WTC11 (cell line): ENCODE measurements around the gene FAM131C. TPM values are rescaled to one million over a fixed set of nuclear protein-coding genes. Genes with fewer than 3 reads are reported as not detected.
A peak's percentile ranks its signal among the peaks of the same experiment; 100 is the strongest.

Experiments
- ATAC-seq: fragments of 200-7000 bp; cut with Tn5 transposase; 2 replicates; pipeline ENCODE4 v1.10.0; 2021; ENCODE audit warnings: mild to moderate bottlenecking, moderate library complexity
- CTCF ChIA-PET: fragments of 300-600 bp; sonication (Branson Sonifier 250); formaldehyde crosslinking; loops from one replicate; lab custom pipeline; 2021; ENCODE audit warnings: antibody characterized with exemption; lab: Charles Lee
- POLR2A ChIA-PET: fragments of 350-600 bp; sonication (Branson Sonifier 250); formaldehyde crosslinking; loops from one replicate; lab custom pipeline; 2021; ENCODE audit warnings: antibody characterized with exemption; lab: Charles Lee
- DNase-seq: peaks from one replicate; pipeline ENCODE4 v3.0.0; 2021; ENCODE audit warnings: low spot score
- H3K27ac Mint-ChIP-seq: 2 replicates; pipeline ENCODE4 v1.8.0; 2021; ENCODE audit warnings: mixed read lengths
- H3K27me3 Mint-ChIP-seq: 2 replicates; pipeline ENCODE4 v1.8.0; 2021; ENCODE audit warnings: low read depth, mild to moderate bottlenecking, moderate library complexity, mixed read lengths
- H3K36me3 Mint-ChIP-seq: 2 replicates; pipeline ENCODE4 v1.8.0; 2021; ENCODE audit warnings: mixed read lengths
- H3K4me1 Mint-ChIP-seq: 2 replicates; pipeline ENCODE4 v1.8.0; 2022; ENCODE audit warnings: mixed read lengths
- H3K4me3 Mint-ChIP-seq: 2 replicates; pipeline ENCODE4 v1.8.0; 2021; ENCODE audit warnings: mild to moderate bottlenecking, moderate library complexity, mixed read lengths
- H3K9me3 Mint-ChIP-seq: 2 replicates; pipeline ENCODE4 v1.8.0; 2021; ENCODE audit warnings: mixed read lengths
- CREB1 ChIP-seq: sonication (generic); formaldehyde crosslinking; IDR thresholded peaks from 2 replicates; pipeline ENCODE4 v1.8.0; 2023; ENCODE audit warnings: mild to moderate bottlenecking, missing genetic modification reagents
- ESRRA ChIP-seq: sonication (generic); formaldehyde crosslinking; IDR thresholded peaks from 2 replicates; pipeline ENCODE4 v1.8.1; 2022; ENCODE audit warnings: mild to moderate bottlenecking, missing genetic modification reagents, borderline replicate concordance
- IRF2 ChIP-seq: sonication (generic); formaldehyde crosslinking; IDR thresholded peaks from 2 replicates; pipeline ENCODE4 v1.8.0; 2022; ENCODE audit warnings: low read depth, missing genetic modification reagents, borderline replicate concordance
- KAT7 ChIP-seq: sonication (generic); formaldehyde crosslinking; IDR thresholded peaks from 2 replicates; pipeline ENCODE4 v1.8.1; 2023; ENCODE audit warnings: missing genetic modification reagents, mild to moderate bottlenecking, borderline replicate concordance
- NFYB ChIP-seq: sonication (generic); formaldehyde crosslinking; conservative IDR thresholded peaks from 2 replicates; pipeline ENCODE4 v1.8.0; 2022; ENCODE audit warnings: low read depth, missing genetic modification reagents
- SMAD3 ChIP-seq: sonication (generic); formaldehyde crosslinking; IDR thresholded peaks from 2 replicates; pipeline ENCODE4 v1.8.0; 2022; ENCODE audit warnings: missing genetic modification reagents, mild to moderate bottlenecking, borderline replicate concordance
- SP1 ChIP-seq: sonication (generic); formaldehyde crosslinking; conservative IDR thresholded peaks from 2 replicates; pipeline ENCODE4 v1.8.1; 2022; ENCODE audit warnings: missing genetic modification reagents
- TEAD1 ChIP-seq: sonication (generic); formaldehyde crosslinking; IDR thresholded peaks from 2 replicates; pipeline ENCODE4 v1.8.0; 2022; ENCODE audit warnings: mild to moderate bottlenecking, missing genetic modification reagents
- ZNF219 ChIP-seq: sonication (generic); formaldehyde crosslinking; IDR thresholded peaks from 2 replicates; pipeline ENCODE4 v1.8.0; 2023; ENCODE audit warnings: missing genetic modification reagents, mild to moderate bottlenecking, borderline replicate concordance
- ZNF396 ChIP-seq: fragments of 250-450 bp; sonication (Bioruptor Pico); IDR thresholded peaks from 2 replicates; pipeline ENCODE4 v1.8.0; 2021; ENCODE audit warnings: mild to moderate bottlenecking, moderate library complexity, borderline replicate concordance
- total RNA-seq: library from RNA; stranded (reverse); gene quantifications from 3 replicates; pipeline ENCODE4 v1.2.3, GENCODE V29; 2021
- TF ChIP-seq, protein P1 (sequence below): sonication (generic); formaldehyde crosslinking; IDR thresholded peaks from 2 replicates; pipeline ENCODE4 v1.8.0; 2023; ENCODE audit warnings: mild to moderate bottlenecking, missing genetic modification reagents
- TF ChIP-seq, protein P2 (sequence below): sonication (generic); formaldehyde crosslinking; IDR thresholded peaks from 2 replicates; pipeline ENCODE4 v1.8.0; 2022; ENCODE audit warnings: mild to moderate bottlenecking, missing genetic modification reagents
- TF ChIP-seq, protein P3 (sequence below): sonication (generic); formaldehyde crosslinking; IDR thresholded peaks from 2 replicates; pipeline ENCODE4 v1.8.0; 2022; ENCODE audit warnings: mild to moderate bottlenecking, missing genetic modification reagents
- TF ChIP-seq, protein P4 (sequence below): sonication (generic); formaldehyde crosslinking; IDR thresholded peaks from 2 replicates; pipeline ENCODE4 v1.8.1; 2023; ENCODE audit warnings: mild to moderate bottlenecking, missing genetic modification reagents, borderline replicate concordance
- TF ChIP-seq, protein P5 (sequence below): sonication (generic); formaldehyde crosslinking; IDR thresholded peaks from 2 replicates; pipeline ENCODE4 v1.8.1; 2022; ENCODE audit warnings: mild to moderate bottlenecking, moderate library complexity, missing genetic modification reagents

FAM131C gene
- total RNA-seq, 1 experiment from 2014 or later: 1.4 TPM

DNA sequence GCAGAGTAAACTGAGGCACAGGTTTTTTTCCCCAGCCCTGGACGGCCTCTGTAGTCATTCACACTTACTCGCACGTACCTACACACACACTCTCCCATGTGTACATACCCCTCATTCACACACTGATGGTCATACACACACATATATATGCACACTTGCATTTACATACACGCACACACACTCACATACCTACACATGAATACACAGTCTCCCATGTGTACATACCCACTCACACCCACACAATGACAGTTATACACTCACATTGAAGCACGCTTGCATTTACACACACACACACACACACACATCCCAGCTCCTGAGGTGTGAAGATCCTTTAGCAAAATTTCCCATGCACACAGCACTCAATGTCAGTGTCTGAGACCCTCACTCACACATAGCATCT is 766 bp upstream of the FAM131C start (continued):
- TF ChIP-seq SP1 (CRISPR knock-in tag): no peak
- TF ChIP-seq, protein P1, sequence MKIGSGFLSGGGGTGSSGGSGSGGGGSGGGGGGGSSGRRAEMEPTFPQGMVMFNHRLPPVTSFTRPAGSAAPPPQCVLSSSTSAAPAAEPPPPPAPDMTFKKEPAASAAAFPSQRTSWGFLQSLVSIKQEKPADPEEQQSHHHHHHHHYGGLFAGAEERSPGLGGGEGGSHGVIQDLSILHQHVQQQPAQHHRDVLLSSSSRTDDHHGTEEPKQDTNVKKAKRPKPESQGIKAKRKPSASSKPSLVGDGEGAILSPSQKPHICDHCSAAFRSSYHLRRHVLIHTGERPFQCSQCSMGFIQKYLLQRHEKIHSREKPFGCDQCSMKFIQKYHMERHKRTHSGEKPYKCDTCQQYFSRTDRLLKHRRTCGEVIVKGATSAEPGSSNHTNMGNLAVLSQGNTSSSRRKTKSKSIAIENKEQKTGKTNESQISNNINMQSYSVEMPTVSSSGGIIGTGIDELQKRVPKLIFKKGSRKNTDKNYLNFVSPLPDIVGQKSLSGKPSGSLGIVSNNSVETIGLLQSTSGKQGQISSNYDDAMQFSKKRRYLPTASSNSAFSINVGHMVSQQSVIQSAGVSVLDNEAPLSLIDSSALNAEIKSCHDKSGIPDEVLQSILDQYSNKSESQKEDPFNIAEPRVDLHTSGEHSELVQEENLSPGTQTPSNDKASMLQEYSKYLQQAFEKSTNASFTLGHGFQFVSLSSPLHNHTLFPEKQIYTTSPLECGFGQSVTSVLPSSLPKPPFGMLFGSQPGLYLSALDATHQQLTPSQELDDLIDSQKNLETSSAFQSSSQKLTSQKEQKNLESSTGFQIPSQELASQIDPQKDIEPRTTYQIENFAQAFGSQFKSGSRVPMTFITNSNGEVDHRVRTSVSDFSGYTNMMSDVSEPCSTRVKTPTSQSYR: no peak
- no peak for TF ChIP-seq CREB1 (CRISPR knock-in tag)
- TF ChIP-seq ZNF396 (CRISPR knock-in tag): no peak
- TF ChIP-seq ESRRA (CRISPR knock-in tag): no peak

DNA sequence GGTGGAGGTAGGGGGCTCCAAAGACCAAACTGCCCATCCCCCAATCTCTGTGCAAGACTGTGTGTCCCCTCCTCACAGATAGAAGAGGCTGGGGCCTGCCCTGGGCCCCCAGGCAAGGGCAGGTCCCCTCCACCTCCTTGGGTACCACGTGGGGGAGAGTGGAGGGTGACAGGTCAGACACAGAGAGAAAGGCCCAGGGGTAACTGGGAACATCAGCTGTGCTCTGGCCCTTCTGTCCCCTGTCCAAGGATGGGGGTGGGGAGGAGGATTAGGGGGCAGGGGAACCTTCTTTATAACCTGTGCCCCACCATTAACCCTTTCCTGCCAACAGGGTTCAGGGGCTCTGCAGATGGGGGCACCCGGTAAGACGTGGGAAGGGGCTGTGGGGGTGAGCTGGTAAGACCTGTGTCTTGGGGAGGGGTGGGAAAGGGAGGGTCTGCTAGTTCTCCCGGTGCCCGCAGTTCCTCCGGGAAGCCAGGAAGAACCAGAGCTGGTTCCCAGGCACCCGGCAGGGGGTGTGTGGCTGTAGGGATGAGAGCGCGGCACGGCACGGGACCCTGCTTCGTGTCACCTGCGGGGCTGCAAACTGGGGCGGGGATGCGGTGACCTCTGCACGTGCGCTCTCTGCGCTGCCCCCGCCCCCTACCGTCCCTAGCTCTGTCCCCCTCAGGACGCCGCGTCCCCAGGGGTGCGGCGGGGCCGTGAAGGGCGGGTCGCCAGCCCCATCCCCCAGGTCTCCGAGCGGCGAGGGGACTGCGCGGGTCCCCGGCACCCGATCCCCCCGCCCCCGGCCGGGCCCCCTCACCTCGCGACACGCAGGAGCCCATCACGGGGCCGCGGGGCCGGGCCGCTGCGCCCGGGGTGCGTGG is 601 bp downstream of the FAM131C start:
- no peak overlapping the region for H3K27ac Mint-ChIP-seq
- ChIA-PET POLR2A (interaction anchor here (1.6 kb wide), 1 partner anchor 114 kb away, joined by 5 read pairs; no protein-coding TSS in a partner anchor), CTCF (interaction anchor here (0.7 to 3.4 kb wide), 40 partner anchors 9 to 367 kb away, joined by 3 to 43 read pairs (median 4); partner anchors contain the start of genes CLCNKB, EPHA2, NECAP2 and SRARP)
- peak; percentile 32 for ATAC-seq
- H3K4me3 Mint-ChIP-seq: peak overlapping the region; percentile 52
- TF ChIP-seq IRF2 (CRISPR knock-in tag): no peak
- TF ChIP-seq, protein P1: 0 out of 2 replicates have a peak, but pooled peaks have one; percentile 30
- TF ChIP-seq, protein P2, sequence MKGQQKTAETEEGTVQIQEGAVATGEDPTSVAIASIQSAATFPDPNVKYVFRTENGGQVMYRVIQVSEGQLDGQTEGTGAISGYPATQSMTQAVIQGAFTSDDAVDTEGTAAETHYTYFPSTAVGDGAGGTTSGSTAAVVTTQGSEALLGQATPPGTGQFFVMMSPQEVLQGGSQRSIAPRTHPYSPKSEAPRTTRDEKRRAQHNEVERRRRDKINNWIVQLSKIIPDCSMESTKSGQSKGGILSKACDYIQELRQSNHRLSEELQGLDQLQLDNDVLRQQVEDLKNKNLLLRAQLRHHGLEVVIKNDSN (CRISPR knock-in tag): 0 out of 2 replicates have a peak, but pooled peaks have one; percentile 39
- 0 out of 2 replicates have a peak, but pooled peaks have one; percentile 29 for TF ChIP-seq TEAD1 (CRISPR knock-in tag)
- TF ChIP-seq NFYB (CRISPR knock-in tag): no peak
- TF ChIP-seq SMAD3: no peak
- TF ChIP-seq, protein P3, sequence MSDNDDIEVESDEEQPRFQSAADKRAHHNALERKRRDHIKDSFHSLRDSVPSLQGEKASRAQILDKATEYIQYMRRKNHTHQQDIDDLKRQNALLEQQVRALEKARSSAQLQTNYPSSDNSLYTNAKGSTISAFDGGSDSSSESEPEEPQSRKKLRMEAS (CRISPR knock-in tag): peak; percentile 51; the same call in 1 of the 2 replicates
- TF ChIP-seq KAT7: no peak
- TF ChIP-seq, protein P4, sequence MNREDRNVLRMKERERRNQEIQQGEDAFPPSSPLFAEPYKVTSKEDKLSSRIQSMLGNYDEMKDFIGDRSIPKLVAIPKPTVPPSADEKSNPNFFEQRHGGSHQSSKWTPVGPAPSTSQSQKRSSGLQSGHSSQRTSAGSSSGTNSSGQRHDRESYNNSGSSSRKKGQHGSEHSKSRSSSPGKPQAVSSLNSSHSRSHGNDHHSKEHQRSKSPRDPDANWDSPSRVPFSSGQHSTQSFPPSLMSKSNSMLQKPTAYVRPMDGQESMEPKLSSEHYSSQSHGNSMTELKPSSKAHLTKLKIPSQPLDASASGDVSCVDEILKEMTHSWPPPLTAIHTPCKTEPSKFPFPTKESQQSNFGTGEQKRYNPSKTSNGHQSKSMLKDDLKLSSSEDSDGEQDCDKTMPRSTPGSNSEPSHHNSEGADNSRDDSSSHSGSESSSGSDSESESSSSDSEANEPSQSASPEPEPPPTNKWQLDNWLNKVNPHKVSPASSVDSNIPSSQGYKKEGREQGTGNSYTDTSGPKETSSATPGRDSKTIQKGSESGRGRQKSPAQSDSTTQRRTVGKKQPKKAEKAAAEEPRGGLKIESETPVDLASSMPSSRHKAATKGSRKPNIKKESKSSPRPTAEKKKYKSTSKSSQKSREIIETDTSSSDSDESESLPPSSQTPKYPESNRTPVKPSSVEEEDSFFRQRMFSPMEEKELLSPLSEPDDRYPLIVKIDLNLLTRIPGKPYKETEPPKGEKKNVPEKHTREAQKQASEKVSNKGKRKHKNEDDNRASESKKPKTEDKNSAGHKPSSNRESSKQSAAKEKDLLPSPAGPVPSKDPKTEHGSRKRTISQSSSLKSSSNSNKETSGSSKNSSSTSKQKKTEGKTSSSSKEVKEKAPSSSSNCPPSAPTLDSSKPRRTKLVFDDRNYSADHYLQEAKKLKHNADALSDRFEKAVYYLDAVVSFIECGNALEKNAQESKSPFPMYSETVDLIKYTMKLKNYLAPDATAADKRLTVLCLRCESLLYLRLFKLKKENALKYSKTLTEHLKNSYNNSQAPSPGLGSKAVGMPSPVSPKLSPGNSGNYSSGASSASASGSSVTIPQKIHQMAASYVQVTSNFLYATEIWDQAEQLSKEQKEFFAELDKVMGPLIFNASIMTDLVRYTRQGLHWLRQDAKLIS: no peak
- 0 out of 2 replicates have a peak, but pooled peaks have one; percentile 42 for TF ChIP-seq ZNF219 (CRISPR knock-in tag)
- TF ChIP-seq, protein P5, sequence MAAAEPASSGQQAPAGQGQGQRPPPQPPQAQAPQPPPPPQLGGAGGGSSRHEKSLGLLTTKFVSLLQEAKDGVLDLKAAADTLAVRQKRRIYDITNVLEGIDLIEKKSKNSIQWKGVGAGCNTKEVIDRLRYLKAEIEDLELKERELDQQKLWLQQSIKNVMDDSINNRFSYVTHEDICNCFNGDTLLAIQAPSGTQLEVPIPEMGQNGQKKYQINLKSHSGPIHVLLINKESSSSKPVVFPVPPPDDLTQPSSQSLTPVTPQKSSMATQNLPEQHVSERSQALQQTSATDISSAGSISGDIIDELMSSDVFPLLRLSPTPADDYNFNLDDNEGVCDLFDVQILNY (CRISPR knock-in tag): no peak
- DNase-seq: peak; percentile 58
- H3K9me3 Mint-ChIP-seq: no peaks in the 10 kb centered on the region
- peaks cover 51% of the 10 kb centered on the region for H3K27me3 Mint-ChIP-seq
- H3K4me1 Mint-ChIP-seq: peaks cover 8% of the 10 kb centered on the region
- no peaks in the 10 kb centered on the region for H3K36me3 Mint-ChIP-seq
